Caco-2 (cell line): ENCODE data around the gene NOVA1. TPM values are rescaled to one million over a fixed set of nuclear protein-coding genes. Genes with fewer than 3 reads are reported as not detected.

Source experiments
- BruUV-seq: library from RNA; stranded (reverse); fragments of 400-500 nt; replicated peaks from 2 replicates; lab custom pipeline; 2021; lab: Mats Ljungman, UMichigan
- CTCF ChIA-PET: fragments of 300-600 bp; sonication (Branson Sonifier 250); formaldehyde crosslinking; loops from one replicate; lab custom pipeline; 2022; ENCODE audit warnings: antibody characterized with exemption; lab: Charles Lee
- POLR2A ChIA-PET: fragments of 300-600 bp; sonication (Branson Sonifier 250); formaldehyde crosslinking; loops from one replicate; lab custom pipeline; 2022; ENCODE audit warnings: antibody characterized with exemption; lab: Charles Lee
- DNase-seq, 2 experiments: peaks; one replicate each; pipeline versions ENCODE4 v3.0.0 to v3.0.0-alpha.2; 2020 to 2022
- H3K27me3 ChIP-seq: replicated peaks from 2 replicates; pipeline ENCODE4 v1.6.0; 2011; ENCODE audit warnings: low read length; ENCODE audit not compliant: control insufficient read depth, insufficient read depth
- H3K36me3 ChIP-seq: 2 replicates; pipeline ENCODE4 v1.5.1; 2011; ENCODE audit warnings: low read length; ENCODE audit not compliant: control insufficient read depth, insufficient read depth
- H3K4me1 ChIP-seq: fragments of 250-450 bp; sonication (Bioruptor Pico); 2 replicates; pipeline ENCODE4 v1.5.1; 2020; ENCODE audit warnings: mild to moderate bottlenecking
- H3K4me3 ChIP-seq: 2 replicates; pipeline ENCODE4 v1.5.1; 2011; ENCODE audit warnings: low read depth, mild to moderate bottlenecking, control low read depth, low read length
- H3K9me3 ChIP-seq: fragments of 250-450 bp; sonication (Bioruptor Pico); 2 replicates; pipeline ENCODE4 v1.5.1; 2020; ENCODE audit warnings: mild to moderate bottlenecking, moderate library complexity
- H3K27ac Mint-ChIP-seq: one replicate; pipeline ENCODE4 v1.8.0; 2022; ENCODE audit warnings: mixed read lengths; ENCODE audit not compliant: unreplicated experiment
- H3K27me3 Mint-ChIP-seq: one replicate; pipeline ENCODE4 v1.8.0; 2022; ENCODE audit warnings: mixed read lengths; ENCODE audit not compliant: insufficient read depth, unreplicated experiment
- H3K36me3 Mint-ChIP-seq: one replicate; pipeline ENCODE4 v1.8.0; 2022; ENCODE audit warnings: mild to moderate bottlenecking, mixed read lengths; ENCODE audit not compliant: insufficient read depth, unreplicated experiment
- H3K4me1 Mint-ChIP-seq: one replicate; pipeline ENCODE4 v1.8.0; 2022; ENCODE audit warnings: low read depth, mixed read lengths; ENCODE audit not compliant: unreplicated experiment
- H3K4me3 Mint-ChIP-seq: one replicate; pipeline ENCODE4 v1.8.0; 2022; ENCODE audit warnings: mild to moderate bottlenecking, moderate library complexity, mixed read lengths; ENCODE audit not compliant: unreplicated experiment
- H3K9me3 Mint-ChIP-seq: one replicate; pipeline ENCODE4 v1.8.0; 2022; ENCODE audit warnings: mixed read lengths; ENCODE audit not compliant: unreplicated experiment
- intact Hi-C: fragments of 100-400 bp; cut with micrococcal nuclease; formaldehyde crosslinking; loops from one replicate; pipeline ENCODE4 v1.10.0; 2022; ENCODE audit not compliant: unreplicated experiment
- total RNA-seq: library from RNA; stranded (reverse); gene quantifications from 2 replicates; pipeline ENCODE4 v1.2.3, GENCODE V29; 2022
- TF ChIP-seq, protein P1 (sequence below), 2 experiments: fragments of 200-600 bp in 1 of 2; IDR thresholded peaks; 1 replicate in 1 of 2; 2 replicates in 1 of 2; pipeline versions ENCODE4 v1.5.1 to v1.8.0; 2011 to 2022; ENCODE audit warnings: antibody characterized with exemption in 1 of 2, control low read depth in 1 of 2, inconsistent platforms in 1 of 2, low read depth in 1 of 2, low read length in 1 of 2, mild to moderate bottlenecking in 1 of 2, moderate library complexity in 1 of 2; ENCODE audit not compliant: insufficient read depth in 1 of 2, severe bottlenecking in 1 of 2, unreplicated experiment in 1 of 2

The NOVA1 gene
- total RNA-seq, 1 experiment from 2014 or later: not detected

DNA sequence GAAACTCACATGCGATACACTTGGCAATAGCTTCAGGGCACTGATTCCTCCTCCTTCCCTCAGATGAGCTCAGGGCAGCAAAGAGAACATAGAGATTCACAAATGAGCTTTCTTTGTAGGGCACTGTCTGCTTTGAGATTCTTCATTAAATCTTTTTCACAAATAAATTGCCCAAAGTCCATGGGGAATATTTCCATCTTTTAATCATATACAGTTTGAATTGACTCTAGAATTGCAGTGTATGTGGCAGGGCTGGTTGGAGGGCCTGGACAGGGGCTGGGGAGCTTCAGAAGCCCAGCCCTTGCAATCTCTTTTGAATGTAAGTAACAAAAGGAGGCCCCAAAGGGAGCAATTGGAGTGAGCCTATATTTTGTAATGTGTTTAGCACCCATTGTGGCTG, 197.5 kb downstream of the NOVA1 start:
- H3K27ac Mint-ChIP-seq: no peak overlapping the region
- no peaks in the 10 kb centered on the region for H3K4me1 Mint-ChIP-seq
- intact Hi-C loops: no loop called here
- no peaks in the 10 kb centered on the region for H3K36me3 Mint-ChIP-seq
- Histone ChIP-seq H3K4me1 (no peaks in the 10 kb centered on the region), H3K4me3 (no peak overlapping the region), H3K27me3 (no peaks in the 10 kb centered on the region), H3K36me3 (no peaks in the 10 kb centered on the region), H3K9me3 (no peaks in the 10 kb centered on the region)
- ChIA-PET POLR2A (no interaction called here), CTCF (no interaction called here)
- BruUV-seq: no TSS peak
- TF ChIP-seq, protein P1, sequence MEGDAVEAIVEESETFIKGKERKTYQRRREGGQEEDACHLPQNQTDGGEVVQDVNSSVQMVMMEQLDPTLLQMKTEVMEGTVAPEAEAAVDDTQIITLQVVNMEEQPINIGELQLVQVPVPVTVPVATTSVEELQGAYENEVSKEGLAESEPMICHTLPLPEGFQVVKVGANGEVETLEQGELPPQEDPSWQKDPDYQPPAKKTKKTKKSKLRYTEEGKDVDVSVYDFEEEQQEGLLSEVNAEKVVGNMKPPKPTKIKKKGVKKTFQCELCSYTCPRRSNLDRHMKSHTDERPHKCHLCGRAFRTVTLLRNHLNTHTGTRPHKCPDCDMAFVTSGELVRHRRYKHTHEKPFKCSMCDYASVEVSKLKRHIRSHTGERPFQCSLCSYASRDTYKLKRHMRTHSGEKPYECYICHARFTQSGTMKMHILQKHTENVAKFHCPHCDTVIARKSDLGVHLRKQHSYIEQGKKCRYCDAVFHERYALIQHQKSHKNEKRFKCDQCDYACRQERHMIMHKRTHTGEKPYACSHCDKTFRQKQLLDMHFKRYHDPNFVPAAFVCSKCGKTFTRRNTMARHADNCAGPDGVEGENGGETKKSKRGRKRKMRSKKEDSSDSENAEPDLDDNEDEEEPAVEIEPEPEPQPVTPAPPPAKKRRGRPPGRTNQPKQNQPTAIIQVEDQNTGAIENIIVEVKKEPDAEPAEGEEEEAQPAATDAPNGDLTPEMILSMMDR (IDR thresholded peaks at IDR 0.05; ENCODE audit: insufficient read depth in 1 of 2, low read depth in 1 of 2, low read length in 1 of 2, severe bottlenecking in 1 of 2, unreplicated experiment in 1 of 2): no peak
- H3K4me3 Mint-ChIP-seq: no peak overlapping the region
- DNase-seq: no peak
- peaks cover 7% of the 10 kb centered on the region for H3K27me3 Mint-ChIP-seq
- no peaks in the 10 kb centered on the region for H3K9me3 Mint-ChIP-seq

DNA sequence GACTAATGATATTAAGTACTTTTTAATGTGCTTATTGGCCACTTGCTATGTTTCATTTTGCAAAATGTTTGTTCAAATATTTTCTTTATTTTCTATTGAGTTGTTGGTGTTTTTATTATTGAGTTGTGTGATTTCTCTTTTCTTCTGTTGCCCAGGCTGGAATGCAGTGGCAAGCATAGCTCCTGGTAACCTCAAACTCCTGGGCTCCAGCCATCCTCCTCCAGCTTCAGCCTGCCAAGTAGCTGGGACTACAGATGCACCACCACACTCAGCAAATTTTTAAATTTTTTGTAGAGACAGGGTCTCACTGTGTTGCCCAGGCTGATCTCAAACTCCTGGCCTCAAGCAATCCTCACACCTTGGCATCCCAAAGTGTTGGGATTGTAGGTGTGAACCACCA, 199.2 kb downstream of the NOVA1 start:
- peaks cover 4% of the 10 kb centered on the region for H3K27me3 Mint-ChIP-seq
- peaks cover 12% of the 10 kb centered on the region for H3K4me1 Mint-ChIP-seq
- H3K36me3 ChIP-seq: no peaks in the 10 kb centered on the region
- no peaks in the 10 kb centered on the region for H3K9me3 Mint-ChIP-seq
- no peak overlapping the region for H3K27ac Mint-ChIP-seq
- H3K9me3 ChIP-seq: no peaks in the 10 kb centered on the region
- no peak overlapping the region for H3K4me3 Mint-ChIP-seq
- no TSS peak for BruUV-seq
- H3K27me3 ChIP-seq: no peaks in the 10 kb centered on the region
- intact Hi-C loops: loop anchor here (10.0 kb wide), 1 partner anchor 516 kb away; no protein-coding TSS in a partner anchor
- ChIA-PET CTCF (no interaction called here), POLR2A (no interaction called here)
- H3K4me1 ChIP-seq: 0 out of 2 replicates have a peak, but pooled peaks cover 5% of the 10 kb centered on the region
- H3K36me3 Mint-ChIP-seq: no peaks in the 10 kb centered on the region
- TF ChIP-seq, protein P1 (IDR thresholded peaks at IDR 0.05; ENCODE audit: insufficient read depth in 1 of 2, low read depth in 1 of 2, low read length in 1 of 2, severe bottlenecking in 1 of 2, unreplicated experiment in 1 of 2): no peak
- no peak overlapping the region for H3K4me3 ChIP-seq
- no peak for DNase-seq
